NCI-H82 (cell line): ENCODE measurements around the gene STX12.
"Not testable (repeated sequence)": the region's sequence is repeated elsewhere in the genome, so short reads cannot be mapped to it uniquely, and the experiment has no call there.

Experiments used
- DNase-seq: peaks from one replicate; lab custom pipeline; 2025; lab: John Stamatoyannopoulos, UW

The STX12 gene

DNA sequence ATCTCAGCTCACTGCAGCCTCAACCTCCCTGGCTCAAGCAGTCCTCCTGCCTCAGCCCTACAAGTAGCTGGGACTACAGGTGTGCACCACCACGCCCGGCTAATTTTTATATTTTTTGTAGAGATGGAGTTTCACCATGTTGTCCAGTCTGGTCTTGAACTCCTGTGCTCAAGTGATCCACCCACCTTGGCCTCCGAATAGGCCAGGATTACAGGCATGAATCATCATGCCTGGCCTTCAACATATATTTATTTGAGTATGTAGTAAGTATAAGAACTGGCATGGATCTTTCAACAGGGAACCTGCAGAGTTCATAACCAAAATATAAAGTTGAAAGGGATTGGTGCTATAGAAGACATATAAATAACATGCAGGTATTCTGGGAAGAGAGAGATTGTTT lies 2.3 kb downstream of the STX12 start:
- DNase-seq, result not testable (repeated sequence)

DNA sequence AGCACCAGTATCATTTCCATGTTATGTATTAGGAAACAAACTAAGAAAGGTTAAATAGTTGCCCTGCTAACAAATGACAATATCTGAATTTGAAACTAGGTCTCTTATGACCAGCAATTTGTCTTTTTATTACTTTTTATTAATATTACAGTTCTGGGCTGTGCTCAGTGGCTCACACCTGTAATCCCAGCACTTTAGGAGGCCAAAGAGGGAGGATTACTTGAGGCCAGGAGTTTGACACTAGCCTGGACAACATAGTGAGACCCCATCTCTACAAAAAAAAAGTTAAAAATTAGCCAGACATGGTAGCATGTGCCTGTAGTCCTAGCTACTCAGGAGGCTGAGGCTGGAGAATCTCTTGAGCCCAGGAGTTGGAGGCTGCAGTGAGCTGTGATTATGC lies 3.3 kb downstream of the STX12 start:
- not testable (repeated sequence) for DNase-seq

- DNase-seq, result peak; percentile 81
Observed at GRCh38 chr1:27778056-27778455, 5.0 kb downstream of the STX12 start.

DNA sequence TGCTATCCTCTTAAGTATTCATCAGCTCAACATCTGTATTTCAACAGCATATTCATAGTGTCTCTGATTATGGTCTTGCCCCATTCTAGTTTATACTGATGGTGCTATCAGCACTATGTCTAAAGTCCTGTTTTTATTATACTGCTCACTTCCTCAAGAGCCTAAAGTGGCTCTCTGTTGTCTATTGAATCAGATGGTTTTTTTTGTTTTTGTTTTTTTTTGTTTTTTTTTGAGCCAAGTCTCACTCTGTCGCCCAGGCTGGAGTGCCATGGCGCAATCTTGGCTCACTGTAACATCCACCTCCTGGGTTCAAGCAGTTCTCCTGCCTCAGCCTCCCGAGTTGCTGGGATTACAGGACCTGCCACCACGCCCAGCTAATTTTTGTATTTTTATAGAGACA lies 6.1 kb downstream of the STX12 start:
- no peak for DNase-seq

- DNase-seq, result no peak
Observed at GRCh38 chr1:27782950-27783349, 9.9 kb downstream of the STX12 start.

DNA sequence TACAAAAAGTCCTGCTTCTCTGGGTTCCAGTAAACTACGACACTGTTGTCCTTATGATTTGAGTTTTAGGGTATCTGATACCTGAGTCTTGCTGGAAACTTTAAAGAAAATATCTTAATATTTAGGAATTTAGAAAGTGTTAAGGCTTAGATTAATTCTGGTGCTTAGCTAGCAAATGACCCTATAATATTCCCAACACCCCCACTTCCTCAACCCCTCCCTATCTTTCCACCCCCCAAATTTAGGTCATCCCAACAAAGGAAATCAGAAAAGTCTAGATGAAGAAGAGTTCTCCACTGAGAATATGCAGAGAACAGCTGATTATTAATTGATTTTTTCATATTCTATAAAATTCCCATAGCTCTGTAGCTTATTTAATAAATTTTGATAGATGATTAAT lies 11.7 kb downstream of the STX12 start:
- DNase-seq, result no peak

DNA sequence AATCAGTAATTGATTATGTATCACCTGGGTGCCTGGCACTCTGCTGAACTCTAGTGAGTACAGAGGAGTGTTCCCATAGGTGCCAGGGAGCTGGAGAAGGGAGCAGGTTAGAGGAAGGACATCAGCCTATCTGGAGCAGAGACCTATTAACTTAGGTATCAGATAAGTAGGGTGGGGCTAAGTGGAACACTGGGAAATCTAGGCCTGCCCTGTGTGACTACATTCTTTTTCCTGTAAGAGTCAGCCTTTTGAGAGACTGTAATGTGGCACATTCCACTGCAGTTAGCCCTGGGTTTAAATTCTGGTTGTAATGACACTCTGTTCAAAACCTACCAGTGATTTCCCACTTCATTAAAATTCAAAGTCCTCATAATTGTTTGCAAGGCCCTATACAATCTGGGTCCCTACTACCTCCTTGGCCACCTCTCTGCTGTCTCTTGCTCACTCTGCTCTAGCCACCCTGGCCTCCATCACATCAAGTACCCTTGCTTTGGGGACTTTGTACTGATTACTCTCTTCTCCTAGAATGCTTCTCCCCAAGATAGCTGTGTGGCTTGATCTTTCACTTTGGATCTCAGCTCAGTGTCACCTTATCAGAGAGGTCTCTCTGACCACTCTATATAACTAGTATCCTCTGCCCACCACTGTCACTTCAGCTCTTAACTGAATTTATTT lies 12.9 kb downstream of the STX12 start:
- DNase-seq, result no peak

GRCh38 chr1:27787895-27788294 lies 14.9 kb downstream of the STX12 start:
- DNase-seq, result no peak

- peak; percentile 27 for DNase-seq
Observed at GRCh38 chr1:27789540-27790041, 16.6 kb downstream of the STX12 start.

GRCh38 chr1:27790270-27790669 lies 17.3 kb downstream of the STX12 start:
- DNase-seq, result not testable (repeated sequence)

DNA sequence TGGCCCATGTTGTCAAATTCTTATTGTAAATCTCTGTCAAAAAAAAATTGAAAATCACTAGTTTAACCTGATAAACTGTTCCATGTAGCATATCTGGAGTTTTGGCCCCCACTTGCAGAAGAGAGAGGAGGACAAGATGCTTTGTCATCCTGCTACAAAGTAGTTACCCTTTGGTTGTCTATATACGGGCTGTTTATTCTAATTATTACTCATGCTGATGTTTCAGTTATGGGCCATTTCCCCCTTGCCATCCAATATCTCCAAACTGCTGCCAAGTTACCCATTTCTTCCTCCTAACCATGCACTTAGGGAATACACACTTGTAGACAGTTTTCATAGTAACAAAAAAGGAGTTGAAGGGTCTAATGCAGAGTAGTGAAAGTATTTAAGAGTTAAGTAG lies 22.6 kb downstream of the STX12 start:
- no peak for DNase-seq

DNA sequence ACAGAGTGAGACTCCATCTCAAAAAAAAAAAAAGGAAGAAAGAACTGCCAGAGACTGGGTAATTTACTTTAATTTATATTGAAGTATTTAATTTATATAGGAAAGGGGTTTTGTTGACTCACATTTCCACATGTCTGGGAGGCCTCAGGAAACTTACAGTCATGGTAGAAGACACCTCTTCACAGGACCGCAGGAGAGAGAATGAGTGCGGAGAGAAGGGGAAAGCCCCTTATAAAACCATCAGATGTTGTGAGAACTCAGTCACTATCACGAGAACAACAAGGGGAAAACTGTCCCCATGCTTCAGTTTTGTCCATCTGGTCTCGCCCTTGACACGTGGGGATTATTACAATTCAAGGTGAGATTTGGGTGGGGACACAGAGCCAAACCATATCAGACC lies 31.8 kb downstream of the STX12 start:
- DNase-seq, result no peak

DNA sequence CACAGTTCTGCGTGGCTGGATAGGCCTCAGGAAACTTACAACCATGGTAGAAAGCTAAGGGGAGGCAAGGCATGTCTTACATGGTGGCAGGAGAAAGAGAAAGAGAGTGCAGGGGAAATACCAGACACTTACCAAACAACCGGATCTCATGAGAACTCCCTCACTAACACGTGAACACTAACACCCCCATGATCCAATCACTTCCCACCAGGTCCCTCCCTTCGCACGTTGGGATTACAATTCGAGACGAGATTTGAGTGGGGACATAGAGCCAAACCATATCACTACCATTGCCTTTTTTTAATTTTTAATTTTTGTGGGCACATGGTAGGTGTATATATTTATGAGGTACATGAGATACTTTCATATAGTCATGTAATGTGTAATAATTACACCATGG lies 33.7 kb downstream of the STX12 start:
- DNase-seq, result no peak

DNA sequence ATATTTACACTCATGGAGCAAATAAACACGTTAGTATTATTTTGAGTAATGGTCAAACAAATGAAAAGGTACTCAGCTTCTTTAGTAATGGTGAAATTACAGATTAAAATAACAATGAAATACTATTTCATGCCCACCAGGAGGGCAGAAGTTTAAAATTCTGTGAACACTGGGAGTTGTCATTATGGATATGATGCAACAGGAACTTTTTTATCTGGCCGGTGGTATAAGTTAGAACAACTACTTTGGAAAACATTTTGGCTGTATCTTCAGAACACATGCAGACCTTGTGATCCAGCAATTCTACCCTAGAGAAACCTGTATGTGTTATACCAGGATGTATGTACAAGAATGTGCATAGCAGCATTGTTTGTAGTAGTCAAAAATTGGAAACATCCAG lies 34.4 kb downstream of the STX12 start:
- DNase-seq, result no peak

- not testable (repeated sequence) for DNase-seq
Observed at GRCh38 chr1:27808131-27808530, 35.1 kb downstream of the STX12 start.

GRCh38 chr1:27809883-27810282 lies 36.9 kb downstream of the STX12 start:
- DNase-seq, result no peak

DNA sequence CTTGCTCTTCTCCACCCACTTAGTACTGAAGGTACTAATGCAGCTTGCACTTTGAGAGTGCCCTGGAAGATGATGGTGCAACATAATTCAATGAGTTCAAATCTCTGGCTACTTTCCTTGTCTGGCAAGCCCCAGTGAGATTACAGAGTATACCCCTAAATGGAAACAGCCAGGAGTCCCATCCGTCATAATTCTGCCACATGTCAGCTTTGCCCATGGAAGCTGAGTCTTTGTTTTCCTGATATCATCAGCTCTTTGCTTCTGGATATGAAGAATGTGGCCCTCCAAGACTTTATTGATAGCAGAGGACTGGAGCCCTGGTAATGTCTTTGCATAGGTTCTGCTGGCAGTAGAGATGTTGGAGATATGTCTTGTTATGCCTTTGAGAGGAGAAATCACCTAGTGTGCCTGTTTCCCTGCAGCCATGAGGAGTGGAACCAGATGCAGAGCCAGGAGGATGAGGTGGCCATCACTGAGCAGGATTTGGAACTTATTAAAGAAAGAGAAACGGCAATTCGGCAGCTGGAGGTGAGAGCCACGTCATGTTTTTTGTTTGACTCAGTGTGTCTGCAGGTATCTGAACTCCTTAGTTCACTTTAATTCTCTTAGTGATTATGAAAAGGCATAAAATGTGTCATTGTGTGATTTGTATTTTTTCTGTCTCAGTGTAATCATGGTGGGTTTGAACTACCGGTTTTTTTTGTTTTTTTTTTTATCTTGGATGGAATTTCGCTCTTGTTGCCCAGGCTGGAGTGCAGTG lies 38.9 kb downstream of the STX12 start:
- no peak for DNase-seq

DNA sequence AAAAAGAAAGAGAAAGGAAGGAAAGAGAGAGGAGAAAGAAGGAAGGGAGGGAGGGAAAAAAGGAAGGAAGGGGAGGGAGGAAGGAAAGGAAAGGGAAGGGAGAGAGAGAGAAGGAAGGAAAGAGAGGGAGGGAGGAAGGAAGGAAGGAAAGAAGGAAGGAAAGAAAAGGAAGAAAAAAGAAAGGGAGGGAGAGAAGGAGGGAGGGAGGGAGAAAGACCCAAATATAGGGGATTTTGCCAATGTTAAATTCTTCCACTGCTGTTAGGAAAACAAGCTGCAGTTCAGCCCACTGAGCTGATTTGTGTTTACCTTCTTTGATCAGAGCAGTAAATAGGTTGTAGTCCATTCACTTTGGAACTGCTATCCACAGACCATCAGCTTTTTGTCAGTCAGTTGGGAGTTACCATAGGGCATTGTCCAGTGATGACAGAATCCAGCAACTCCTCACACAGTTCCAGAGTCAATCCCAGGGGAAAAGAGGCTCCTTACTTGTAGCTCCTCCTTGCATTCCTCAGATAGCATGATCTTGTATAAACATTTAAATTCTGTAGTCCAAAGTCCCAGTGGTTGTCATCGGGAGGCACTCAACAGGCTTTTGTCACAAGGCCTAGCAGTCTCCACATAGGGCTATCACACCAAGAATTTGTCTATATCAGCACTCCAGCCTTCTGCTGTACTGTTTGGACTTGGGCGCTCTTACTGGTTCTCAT lies 44.1 kb downstream of the STX12 start:
- no peak for DNase-seq

- DNase-seq, result no peak
Observed at GRCh38 chr1:27821761-27822315, 48.8 kb downstream of the STX12 start.

- no peak for DNase-seq
Observed at GRCh38 chr1:27823784-27824183, 50.8 kb downstream of the STX12 start.

DNA sequence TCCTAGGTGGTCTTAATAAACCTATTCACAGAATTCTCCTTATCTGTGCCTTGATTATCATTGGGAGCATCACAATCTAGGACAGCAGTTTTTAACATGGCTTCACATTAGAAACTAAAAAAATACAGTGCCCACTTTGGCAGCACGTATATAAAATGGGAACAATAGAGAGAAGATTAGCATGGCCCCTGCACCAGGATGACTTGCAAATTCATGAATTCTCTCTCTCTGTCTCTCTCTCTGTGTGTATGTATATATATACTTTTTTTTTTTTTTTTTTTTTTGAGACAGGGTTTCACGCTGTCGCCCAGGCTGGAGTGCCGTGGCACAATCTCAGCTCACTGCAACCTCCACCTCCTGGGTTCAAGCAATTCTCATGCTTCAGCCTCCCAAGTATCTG lies 51.4 kb downstream of the STX12 start:
- DNase-seq, result no peak

GRCh38 chr1:27829339-27829960 lies 56.4 kb downstream of the STX12 start:
- DNase-seq, result peak; percentile 34
